Endodermal cell (in vitro differentiated cells): Measurements from ENCODE around the gene NME5. TPM values are rescaled to one million over a fixed set of nuclear protein-coding genes. Genes with fewer than 3 reads are reported as not detected.

Experiments used
- DNase-seq: peaks from one replicate; pipeline ENCODE4 v3.0.0-alpha.2; 2017
- H3K27ac ChIP-seq: 2 replicates; pipeline ENCODE4 v1.5.1; 2013; ENCODE audit warnings: mild to moderate bottlenecking, low read depth, low read length, moderate library complexity
- H3K27me3 ChIP-seq: 2 replicates; pipeline ENCODE4 v1.6.1; 2013; ENCODE audit warnings: mild to moderate bottlenecking, low read length, moderate library complexity; ENCODE audit not compliant: insufficient read depth, control insufficient read depth, poor library complexity, severe bottlenecking
- H3K36me3 ChIP-seq: 2 replicates; pipeline ENCODE4 v1.7.0; 2013; ENCODE audit warnings: mild to moderate bottlenecking, low read length, moderate library complexity; ENCODE audit not compliant: control insufficient read depth, insufficient read depth
- H3K4me1 ChIP-seq: one replicate; pipeline ENCODE4 v1.7.0; 2013; ENCODE audit warnings: low read length; ENCODE audit not compliant: control insufficient read depth, insufficient read depth
- H3K4me3 ChIP-seq: 2 replicates; pipeline ENCODE4 v1.5.1; 2013; ENCODE audit warnings: mild to moderate bottlenecking, low read length, moderate library complexity
- H3K9ac ChIP-seq: 2 replicates; pipeline ENCODE4 v1.6.1; 2013; ENCODE audit warnings: mild to moderate bottlenecking, low read length, moderate library complexity; ENCODE audit not compliant: poor library complexity, severe bottlenecking; ENCODE audit errors: extremely low read depth
- H3K9me3 ChIP-seq: 2 replicates; pipeline ENCODE4 v1.6.1; 2013; ENCODE audit warnings: mild to moderate bottlenecking, low read length, moderate library complexity; ENCODE audit not compliant: control insufficient read depth
- H3K27ac Mint-ChIP-seq: 2 replicates; pipeline ENCODE4 v1.8.0; 2020; ENCODE audit warnings: mixed read lengths
- H3K27me3 Mint-ChIP-seq: 2 replicates; pipeline ENCODE4 v1.8.0; 2021; ENCODE audit warnings: mild to moderate bottlenecking, mixed read lengths; ENCODE audit not compliant: insufficient read depth
- H3K36me3 Mint-ChIP-seq: 2 replicates; pipeline ENCODE4 v1.8.0; 2020; ENCODE audit warnings: low read depth, mixed read lengths
- H3K4me1 Mint-ChIP-seq: 2 replicates; pipeline ENCODE4 v1.8.0; 2020; ENCODE audit warnings: mixed read lengths
- H3K4me3 Mint-ChIP-seq: 2 replicates; pipeline ENCODE4 v1.8.0; 2020; ENCODE audit warnings: mild to moderate bottlenecking, moderate library complexity, mixed read lengths
- H3K9me3 Mint-ChIP-seq: 2 replicates; pipeline ENCODE4 v1.8.0; 2020; ENCODE audit warnings: mild to moderate bottlenecking, mixed read lengths
- WGBS, 2 experiments: methylation state at CpG; one replicate each; pipeline versions ENCODE4 v1.1.5 to v1.1.7; 2013; ENCODE audit warnings: missing lambda C conversion rate in 2 of 2, mixed read lengths in 1 of 2; ENCODE audit not compliant: insufficient coverage in 1 of 2, insufficient read length in 1 of 2; 5-methylcytosine and 5-hydroxymethylcytosine counted together
- total RNA-seq, 2 donors: library from RNA; stranded (reverse); fragmentation: NEBNext Ultra II Directional in 1 of 2; extraction: Animal tissue kit (Norgen Biotek cat#: 25700) in 1 of 2; gene quantifications; 2 replicates in 1 of 2; 3 replicates in 1 of 2; pipeline ENCODE4 v1.2.1, GENCODE V29; 2021
- TF ChIP-seq, protein P1 (sequence below): fragments of 200-600 bp; sonication (generic); conservative IDR thresholded peaks from 2 replicates; pipeline ENCODE4 v1.5.0; 2021; ENCODE audit warnings: antibody characterized with exemption, mild to moderate bottlenecking

NME5 gene
- total RNA-seq, 2 donors from 2014 or later, result 4.7 to 9.2 TPM

- Mint-ChIP-seq H3K27ac (no peak overlapping the region), H3K4me3 (no peak overlapping the region), H3K36me3 (peaks cover 64% of the 10 kb centered on the region), H3K27me3 (no peaks in the 10 kb centered on the region), H3K4me1 (peaks cover 7% of the 10 kb centered on the region), H3K9me3 (no peaks in the 10 kb centered on the region)
- Histone ChIP-seq H3K27me3 (no peaks in the 10 kb centered on the region), H3K36me3 (peaks cover 71% of the 10 kb centered on the region), H3K4me1 (no peaks in the 10 kb centered on the region), H3K9me3 (no peaks in the 10 kb centered on the region), H3K9ac (no peak overlapping the region), H3K4me3 (no peak overlapping the region), H3K27ac (no peak overlapping the region)
- TF ChIP-seq, protein P1, sequence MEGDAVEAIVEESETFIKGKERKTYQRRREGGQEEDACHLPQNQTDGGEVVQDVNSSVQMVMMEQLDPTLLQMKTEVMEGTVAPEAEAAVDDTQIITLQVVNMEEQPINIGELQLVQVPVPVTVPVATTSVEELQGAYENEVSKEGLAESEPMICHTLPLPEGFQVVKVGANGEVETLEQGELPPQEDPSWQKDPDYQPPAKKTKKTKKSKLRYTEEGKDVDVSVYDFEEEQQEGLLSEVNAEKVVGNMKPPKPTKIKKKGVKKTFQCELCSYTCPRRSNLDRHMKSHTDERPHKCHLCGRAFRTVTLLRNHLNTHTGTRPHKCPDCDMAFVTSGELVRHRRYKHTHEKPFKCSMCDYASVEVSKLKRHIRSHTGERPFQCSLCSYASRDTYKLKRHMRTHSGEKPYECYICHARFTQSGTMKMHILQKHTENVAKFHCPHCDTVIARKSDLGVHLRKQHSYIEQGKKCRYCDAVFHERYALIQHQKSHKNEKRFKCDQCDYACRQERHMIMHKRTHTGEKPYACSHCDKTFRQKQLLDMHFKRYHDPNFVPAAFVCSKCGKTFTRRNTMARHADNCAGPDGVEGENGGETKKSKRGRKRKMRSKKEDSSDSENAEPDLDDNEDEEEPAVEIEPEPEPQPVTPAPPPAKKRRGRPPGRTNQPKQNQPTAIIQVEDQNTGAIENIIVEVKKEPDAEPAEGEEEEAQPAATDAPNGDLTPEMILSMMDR, result no peak
- no peak for DNase-seq
- WGBS, 2 experiments, result 94 to 96% methylated on average over 6 of the region's 6 CpGs
These were observed 43.6 kb upstream of the NME5 start for GRCh38 chr5:138182808-138183207.

- Mint-ChIP-seq H3K4me3 (no peak overlapping the region), H3K9me3 (no peaks in the 10 kb centered on the region), H3K27me3 (no peaks in the 10 kb centered on the region), H3K4me1 (peaks cover 13% of the 10 kb centered on the region), H3K27ac (no peak overlapping the region), H3K36me3 (peaks cover 57% of the 10 kb centered on the region)
- H3K4me3 ChIP-seq, result peak overlapping the region; percentile 98
- 79 to 96% methylated on average over 2 to 5 of the region's 5 CpGs for WGBS, 2 experiments
- TF ChIP-seq, protein P1, result no peak
- H3K27ac ChIP-seq, result no peak overlapping the region
- peaks cover 60% of the 10 kb centered on the region for H3K36me3 ChIP-seq
- H3K27me3 ChIP-seq, result no peaks in the 10 kb centered on the region
- DNase-seq, result no peak
- no peaks in the 10 kb centered on the region for H3K9me3 ChIP-seq
- H3K9ac ChIP-seq, result no peak overlapping the region
- no peaks in the 10 kb centered on the region for H3K4me1 ChIP-seq
These were observed 41.6 kb upstream of the NME5 start for GRCh38 chr5:138180841-138181240.

DNA sequence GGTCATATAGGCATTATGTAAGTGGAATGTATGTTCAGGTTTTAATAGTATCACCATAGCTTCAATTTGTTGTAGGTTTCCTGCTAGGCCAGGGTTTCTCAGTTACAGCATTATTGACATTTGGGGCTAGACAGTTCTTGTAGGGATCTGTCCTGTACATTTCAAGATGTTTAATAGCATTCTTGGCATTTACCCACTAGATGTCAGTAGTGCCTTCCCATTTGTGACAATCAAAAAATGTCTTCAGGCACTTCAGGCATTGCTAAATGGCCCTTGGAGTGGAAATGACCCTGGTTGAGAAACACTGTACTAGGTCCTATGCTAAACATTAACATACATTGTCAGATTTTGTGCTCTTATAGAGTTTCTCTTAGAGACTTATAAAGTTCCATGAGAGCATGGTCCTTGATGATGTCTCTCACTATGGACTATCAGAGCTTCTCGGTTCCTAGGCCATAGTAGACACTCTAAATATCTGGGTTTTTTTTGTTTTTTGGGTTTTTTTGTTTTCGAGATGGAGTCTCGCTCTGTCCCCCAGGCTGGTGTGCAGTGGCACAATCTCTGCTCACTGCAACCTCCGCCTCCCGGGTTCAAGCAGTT, 41.1 kb upstream of the NME5 start:
- Mint-ChIP-seq H3K27me3 (no peaks in the 10 kb centered on the region), H3K9me3 (no peaks in the 10 kb centered on the region), H3K4me1 (peaks cover 13% of the 10 kb centered on the region), H3K27ac (no peak overlapping the region), H3K36me3 (peaks cover 54% of the 10 kb centered on the region), H3K4me3 (no peak overlapping the region)
- H3K27me3 ChIP-seq, result no peaks in the 10 kb centered on the region
- H3K27ac ChIP-seq, result no peak overlapping the region
- H3K9ac ChIP-seq, result peak overlapping the region; percentile 96
- H3K4me1 ChIP-seq, result no peaks in the 10 kb centered on the region
- DNase-seq, result no peak
- TF ChIP-seq, protein P1, result peak; percentile 76
- peak overlapping the region; percentile 98 for H3K4me3 ChIP-seq
- H3K36me3 ChIP-seq, result peaks cover 59% of the 10 kb centered on the region
- no peaks in the 10 kb centered on the region for H3K9me3 ChIP-seq
- WGBS, 2 experiments, result 77% methylated on average over 5 of the region's 5 CpGs; no CpG with 5 or more reads in 1 of the 2 experiments
